HFF-Myc (cell line): ENCODE results near the gene PHACTR2.

Source experiments
- DNase-seq: peaks from one replicate; pipeline ENCODE4 v3.0.0-alpha.2; 2011; ENCODE audit warnings: low read depth; ENCODE audit errors: extremely low read depth
- H3K4me3 ChIP-seq: replicated peaks from 2 replicates; pipeline ENCODE4 v1.5.1; 2011; ENCODE audit warnings: low read depth, mild to moderate bottlenecking, control low read depth, low read length
- TF ChIP-seq, protein P1 (sequence below): IDR thresholded peaks from 2 replicates; pipeline ENCODE4 v1.5.1; 2012; ENCODE audit warnings: mild to moderate bottlenecking, low read depth, low read length, control low read depth; ENCODE audit errors: missing control alignments

The PHACTR2 gene

DNA sequence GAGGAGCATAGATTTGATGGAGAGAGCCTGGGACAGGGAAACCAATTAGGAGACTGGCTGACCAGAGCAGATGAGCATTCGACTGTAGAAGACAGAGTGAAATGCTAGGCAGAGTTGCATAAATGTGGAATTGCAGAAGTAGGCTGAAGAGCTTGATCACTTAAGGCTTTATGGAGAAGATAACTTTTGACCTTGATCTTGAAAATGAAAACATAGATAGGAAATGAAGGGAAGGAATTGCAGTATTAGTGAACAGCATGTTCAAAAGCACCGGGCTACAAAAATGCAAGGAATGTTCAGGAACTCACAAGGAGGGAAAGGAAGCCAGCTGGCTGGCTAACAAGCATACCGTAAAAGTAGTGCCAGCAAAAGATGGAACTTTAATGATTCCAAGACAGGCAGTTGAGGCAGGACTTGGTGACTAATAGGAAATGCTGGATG is 144.8 kb downstream of the PHACTR2 start:
- TF ChIP-seq, protein P1, sequence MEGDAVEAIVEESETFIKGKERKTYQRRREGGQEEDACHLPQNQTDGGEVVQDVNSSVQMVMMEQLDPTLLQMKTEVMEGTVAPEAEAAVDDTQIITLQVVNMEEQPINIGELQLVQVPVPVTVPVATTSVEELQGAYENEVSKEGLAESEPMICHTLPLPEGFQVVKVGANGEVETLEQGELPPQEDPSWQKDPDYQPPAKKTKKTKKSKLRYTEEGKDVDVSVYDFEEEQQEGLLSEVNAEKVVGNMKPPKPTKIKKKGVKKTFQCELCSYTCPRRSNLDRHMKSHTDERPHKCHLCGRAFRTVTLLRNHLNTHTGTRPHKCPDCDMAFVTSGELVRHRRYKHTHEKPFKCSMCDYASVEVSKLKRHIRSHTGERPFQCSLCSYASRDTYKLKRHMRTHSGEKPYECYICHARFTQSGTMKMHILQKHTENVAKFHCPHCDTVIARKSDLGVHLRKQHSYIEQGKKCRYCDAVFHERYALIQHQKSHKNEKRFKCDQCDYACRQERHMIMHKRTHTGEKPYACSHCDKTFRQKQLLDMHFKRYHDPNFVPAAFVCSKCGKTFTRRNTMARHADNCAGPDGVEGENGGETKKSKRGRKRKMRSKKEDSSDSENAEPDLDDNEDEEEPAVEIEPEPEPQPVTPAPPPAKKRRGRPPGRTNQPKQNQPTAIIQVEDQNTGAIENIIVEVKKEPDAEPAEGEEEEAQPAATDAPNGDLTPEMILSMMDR: no peak
- H3K4me3 ChIP-seq: no peak overlapping the region
- DNase-seq: no peak

DNA sequence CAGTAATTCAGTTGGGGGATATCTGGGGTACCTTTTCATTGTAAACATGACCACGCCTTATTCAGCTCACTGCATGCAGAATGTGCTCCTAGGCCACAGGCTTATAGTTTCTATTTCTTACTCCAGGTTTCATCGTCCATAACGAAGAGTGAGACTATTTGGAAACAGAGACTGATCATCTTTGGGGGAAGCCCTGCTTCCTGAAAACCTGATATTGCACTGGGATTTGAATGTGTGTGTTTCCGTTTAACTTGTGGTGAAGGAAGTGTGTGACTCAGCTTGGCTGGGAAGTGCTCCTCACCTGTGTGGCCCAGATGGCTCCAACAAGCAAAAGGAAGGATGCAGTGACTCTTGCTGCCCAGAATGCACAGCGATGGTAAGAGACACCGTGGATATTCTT is 145.8 kb downstream of the PHACTR2 start:
- TF ChIP-seq, protein P1: no peak
- no peak overlapping the region for H3K4me3 ChIP-seq
- DNase-seq: peak; percentile 25

DNA sequence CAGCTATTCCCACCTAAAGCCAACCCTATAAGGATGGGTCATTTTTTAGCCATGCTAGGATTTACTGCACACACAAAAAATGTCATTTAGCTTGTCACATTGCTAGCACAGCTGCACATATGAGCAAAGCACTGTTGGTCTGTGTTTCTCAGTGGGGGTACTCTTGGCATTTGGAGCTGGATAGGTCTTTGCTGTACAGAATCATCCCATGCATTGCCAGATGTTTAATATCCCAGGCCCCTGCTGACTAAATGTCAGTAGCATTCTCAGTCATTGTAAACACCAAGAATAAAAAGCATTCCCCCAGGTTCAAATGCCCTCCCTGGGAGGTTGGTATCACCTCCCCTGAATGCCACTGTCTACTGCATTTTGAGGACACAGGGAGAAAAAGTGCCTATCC is 150.8 kb downstream of the PHACTR2 start:
- TF ChIP-seq, protein P1: no peak

DNA sequence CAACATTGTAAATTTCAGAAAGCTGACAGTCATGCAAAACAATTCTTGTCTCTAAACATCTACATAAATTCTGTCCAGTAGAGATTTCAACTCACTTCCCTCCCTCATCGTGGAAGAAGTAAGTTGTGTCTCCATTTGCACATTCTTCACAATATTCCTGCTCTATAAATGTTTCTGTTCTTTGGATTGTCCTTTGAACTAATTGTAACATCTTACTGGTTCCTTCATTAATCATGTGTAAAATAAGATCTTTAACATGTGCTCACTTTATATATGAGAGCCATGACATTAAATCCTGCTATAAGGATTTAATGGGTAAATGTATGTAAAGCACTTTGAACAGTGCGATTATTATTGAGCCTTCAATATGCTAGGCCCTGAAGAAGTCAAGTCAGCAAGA is 158.4 kb downstream of the PHACTR2 start:
- no peak overlapping the region for H3K4me3 ChIP-seq
- DNase-seq: no peak
- TF ChIP-seq, protein P1: no peak

More for the DNA sequence above, 150.8 kb downstream of the PHACTR2 start:
- no peak for DNase-seq
- H3K4me3 ChIP-seq: no peak overlapping the region

DNA sequence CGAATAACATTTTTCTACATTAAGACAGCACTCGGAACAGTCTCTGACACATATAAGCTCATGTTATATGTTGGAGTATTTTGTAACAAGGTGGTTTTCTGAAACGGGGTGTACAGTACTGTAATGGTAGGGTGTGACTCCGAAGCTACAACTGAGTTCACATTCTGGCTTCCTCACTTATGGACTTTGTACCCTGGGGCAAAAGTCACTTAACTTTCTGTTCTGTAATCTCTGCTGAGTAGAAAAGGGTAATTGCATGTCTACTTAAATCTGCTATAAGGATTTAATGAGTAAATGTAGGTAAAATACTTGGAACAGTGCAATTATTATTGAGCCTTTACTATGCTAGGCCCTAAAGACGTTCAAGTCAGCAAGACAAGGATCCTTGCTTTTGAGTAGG is 160.6 kb downstream of the PHACTR2 start:
- TF ChIP-seq, protein P1: no peak
- DNase-seq: no peak
- no peak overlapping the region for H3K4me3 ChIP-seq

DNA sequence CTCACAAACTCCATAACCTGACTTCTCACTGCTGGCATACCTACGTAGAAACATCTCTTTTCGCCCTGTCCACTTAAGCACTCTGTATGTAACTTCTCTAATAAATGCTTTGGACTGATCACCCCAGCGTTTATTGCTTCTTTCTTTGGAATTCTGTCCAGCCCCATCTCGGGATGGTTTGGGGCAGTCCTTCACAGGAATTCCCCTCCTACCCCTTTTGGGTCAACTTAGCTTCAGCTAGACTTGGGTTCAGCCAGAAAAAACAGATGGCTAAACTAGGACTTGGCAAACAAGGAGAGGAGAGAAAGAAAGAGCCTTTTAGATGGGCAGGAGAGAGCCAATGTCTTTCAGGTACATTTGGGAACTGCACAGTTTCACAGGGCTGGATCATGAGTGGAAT is 161.4 kb downstream of the PHACTR2 start:
- H3K4me3 ChIP-seq: no peak overlapping the region
- TF ChIP-seq, protein P1: no peak

DNA sequence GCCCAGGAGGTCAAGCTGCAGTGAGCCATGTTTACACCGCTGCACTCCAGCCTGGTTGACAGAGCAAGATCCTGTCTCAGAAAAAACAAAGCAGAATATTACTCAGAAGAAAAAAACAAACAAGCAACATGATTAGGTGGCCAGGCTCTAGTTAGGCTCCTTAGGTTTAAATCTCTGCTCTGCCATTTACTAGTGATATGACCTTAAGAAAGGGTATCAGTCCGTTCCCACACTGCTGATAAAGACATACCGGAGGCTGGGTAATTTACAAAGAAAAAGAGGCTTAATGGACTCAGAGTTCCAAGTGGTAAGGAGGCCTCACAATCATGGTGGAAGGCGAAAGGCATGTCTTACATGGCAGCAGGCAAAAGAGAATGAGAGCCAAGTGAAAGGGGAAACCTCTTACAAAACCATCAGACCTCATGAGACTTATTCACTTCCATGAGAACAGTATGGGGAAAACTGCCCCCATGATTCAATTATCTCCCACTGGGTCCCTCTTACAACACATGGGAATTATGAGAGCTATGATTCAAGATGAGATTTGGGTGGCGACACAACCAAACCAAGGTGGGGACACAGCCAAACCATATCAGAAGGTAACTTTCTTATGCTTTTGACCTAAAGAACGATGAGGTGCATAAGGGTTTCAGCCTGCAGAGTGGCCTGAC is 163.0 kb downstream of the PHACTR2 start:
- TF ChIP-seq, protein P1: no peak
- DNase-seq: no peak
- no peak overlapping the region for H3K4me3 ChIP-seq

More for the DNA sequence above, 161.4 kb downstream of the PHACTR2 start:
- DNase-seq: no peak
